Measurements from ENCODE around the gene NHSL2.

DNA sequence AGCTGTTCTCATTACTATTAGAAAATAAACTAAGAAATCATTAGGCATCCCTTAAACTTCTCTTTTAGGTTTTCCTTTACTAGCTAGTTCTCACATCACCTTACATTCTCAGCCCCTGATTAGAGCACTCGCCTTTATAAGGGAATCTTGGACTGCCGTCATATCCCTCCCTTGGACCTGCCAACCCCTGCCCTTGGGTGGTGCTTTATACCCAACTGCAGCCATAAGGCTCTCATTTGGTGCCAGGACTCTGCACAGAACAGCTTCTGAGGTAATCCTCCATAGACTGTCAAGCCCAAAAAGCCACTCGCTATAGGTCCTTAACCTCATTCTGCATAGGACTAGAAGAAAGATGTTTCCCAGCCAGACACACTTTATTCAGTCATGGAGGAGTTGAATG is 67.5 kb downstream of the NHSL2 start:
- TF ChIP-seq, protein P1, sequence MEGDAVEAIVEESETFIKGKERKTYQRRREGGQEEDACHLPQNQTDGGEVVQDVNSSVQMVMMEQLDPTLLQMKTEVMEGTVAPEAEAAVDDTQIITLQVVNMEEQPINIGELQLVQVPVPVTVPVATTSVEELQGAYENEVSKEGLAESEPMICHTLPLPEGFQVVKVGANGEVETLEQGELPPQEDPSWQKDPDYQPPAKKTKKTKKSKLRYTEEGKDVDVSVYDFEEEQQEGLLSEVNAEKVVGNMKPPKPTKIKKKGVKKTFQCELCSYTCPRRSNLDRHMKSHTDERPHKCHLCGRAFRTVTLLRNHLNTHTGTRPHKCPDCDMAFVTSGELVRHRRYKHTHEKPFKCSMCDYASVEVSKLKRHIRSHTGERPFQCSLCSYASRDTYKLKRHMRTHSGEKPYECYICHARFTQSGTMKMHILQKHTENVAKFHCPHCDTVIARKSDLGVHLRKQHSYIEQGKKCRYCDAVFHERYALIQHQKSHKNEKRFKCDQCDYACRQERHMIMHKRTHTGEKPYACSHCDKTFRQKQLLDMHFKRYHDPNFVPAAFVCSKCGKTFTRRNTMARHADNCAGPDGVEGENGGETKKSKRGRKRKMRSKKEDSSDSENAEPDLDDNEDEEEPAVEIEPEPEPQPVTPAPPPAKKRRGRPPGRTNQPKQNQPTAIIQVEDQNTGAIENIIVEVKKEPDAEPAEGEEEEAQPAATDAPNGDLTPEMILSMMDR (IDR thresholded peaks at IDR 0.05; ENCODE audit: insufficient read depth, low read depth, low read length), result no peak
- no peak for TF ChIP-seq EZH2 (IDR thresholded peaks at IDR 0.05; ENCODE audit: insufficient read depth, low read length)
